ENCODE data around the gene PHF21A. TPM values are rescaled to one million over a fixed set of nuclear protein-coding genes. Genes with fewer than 3 reads are reported as not detected.

Gene PHF21A
- total and polyA plus RNA-seq, 2 of the 8 experiments (the other 6 are each of a cell fraction or from before 2014, with no cell fraction given): 17.6 to 40.3 TPM

DNA sequence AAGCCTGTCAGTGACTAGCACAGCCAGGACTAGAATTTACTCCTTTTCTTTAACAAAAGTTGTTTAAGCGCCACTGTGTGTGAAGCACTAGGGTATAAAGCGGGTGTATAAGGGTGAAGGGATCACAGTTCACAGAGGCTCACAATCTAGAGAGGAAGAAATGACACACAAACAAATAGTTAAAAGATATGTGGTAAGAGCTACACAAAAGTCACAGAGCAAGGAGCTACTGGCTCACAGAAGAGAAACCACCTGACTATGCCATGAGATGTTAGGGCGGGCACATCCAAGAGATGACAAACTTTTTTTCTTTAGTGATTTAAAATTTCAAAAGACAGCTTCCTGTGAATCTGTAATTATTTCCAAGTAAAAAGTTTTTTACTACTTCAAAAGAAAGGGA is 55.6 kb downstream of the PHF21A start (continued):
- TF ChIP-seq SP1 (IDR thresholded peaks at IDR 0.05; ENCODE audit: low read depth, low read length) (no peak), RNF2 (IDR thresholded peaks at IDR 0.05; ENCODE audit: borderline replicate concordance, low read depth, low read length, missing control alignments, poor library complexity, severe bottlenecking) (no peak), CREB1 (IDR thresholded peaks at IDR 0.05) (no peak), BCL11A (IDR thresholded peaks at IDR 0.05; ENCODE audit: low read depth in 2 of 2, low read length in 2 of 2) (no peak)
